HCT116 (cell line): Measurements from ENCODE around the gene FER. TPM values are rescaled to one million over a fixed set of nuclear protein-coding genes. Genes with fewer than 3 reads are reported as not detected.

Experiments used
- ATAC-seq: fragments of 200-7000 bp; cut with Tn5 transposase; 2 replicates; pipeline ENCODE4 v1.9.1; 2020; ENCODE audit warnings: mild to moderate bottlenecking, moderate library complexity
- BruUV-seq: library from RNA; stranded (reverse); fragments of 400-500 nt; replicated peaks from 2 replicates; lab custom pipeline; 2021; lab: Mats Ljungman, UMichigan
- CTCF ChIA-PET: fragments of 300-600 bp; sonication (Branson Sonifier 250); formaldehyde crosslinking; loops from one replicate; lab custom pipeline; 2021; ENCODE audit warnings: antibody characterized with exemption; lab: Charles Lee
- POLR2A ChIA-PET: fragments of 300-600, 350-600 bp; sonication (Branson Sonifier 250); formaldehyde crosslinking; loops from one replicate; lab custom pipeline; 2021; ENCODE audit warnings: antibody characterized with exemption; lab: Charles Lee
- RAD21 ChIA-PET, 2 experiments: fragments of 300-600 bp; sonication (Branson Sonifier 250); formaldehyde crosslinking; loops; one replicate each; lab custom pipeline; 2023; ENCODE audit warnings: low total read pairs in 2 of 2; ENCODE audit not compliant: uncharacterized antibody in 2 of 2, unreplicated experiment in 2 of 2, low non-redundant PET in 1 of 2; lab: Charles Lee
- DNase-seq: peaks from one replicate; pipeline ENCODE4 v3.0.0-alpha.2; 2010; ENCODE audit warnings: low read depth, low spot score
- H2AFZ ChIP-seq: fragments of 200-600 bp; shearing (Covaris generic), sonication (generic); 2 replicates; pipeline ENCODE4 v1.6.1; 2017; ENCODE audit warnings: low read depth, mixed run types, mixed read lengths, antibody characterized with exemption, low read length; ENCODE audit not compliant: poor library complexity, severe bottlenecking
- H3K27ac ChIP-seq: 2 replicates; pipeline ENCODE4 v1.5.1; 2012; ENCODE audit warnings: low read depth, low read length
- H3K27me3 ChIP-seq: fragments of 200-600 bp; sonication (generic); 2 replicates; pipeline ENCODE4 v1.6.1; 2016; ENCODE audit warnings: mixed run types, low read length, mixed read lengths; ENCODE audit not compliant: insufficient read depth
- H3K36me3 ChIP-seq, 2 experiments: fragments of 200-500 bp in 1 of 2; fragments of 200-600 bp in 1 of 2; sonication (Bioruptor generic) in 1 of 2; sonication (generic) in 1 of 2; 2 replicates each; pipeline versions ENCODE4 v1.5.1 to v1.6.1; 2014 to 2016; ENCODE audit warnings: low read length in 2 of 2, inconsistent platforms in 1 of 2, mixed read lengths in 1 of 2, mixed run types in 1 of 2; ENCODE audit not compliant: insufficient read depth in 2 of 2, control insufficient read depth in 1 of 2
- H3K4me1 ChIP-seq, 2 experiments: fragments of 200-600 bp in 1 of 2; sonication (generic) in 1 of 2; 2 replicates each; pipeline versions ENCODE4 v1.5.1 to v1.6.1; 2012 to 2017; ENCODE audit warnings: low read length in 2 of 2, inconsistent platforms in 1 of 2, mild to moderate bottlenecking in 1 of 2, mixed read lengths in 1 of 2, mixed run types in 1 of 2, moderate library complexity in 1 of 2; ENCODE audit not compliant: insufficient read depth in 2 of 2, control insufficient read depth in 1 of 2
- H3K4me2 ChIP-seq: fragments of 200-600 bp; sonication (generic); 2 replicates; pipeline ENCODE4 v1.6.1; 2017; ENCODE audit warnings: mixed run types, low read length, mixed read lengths
- H3K4me3 ChIP-seq, 2 experiments: fragments of 200-600 bp in 1 of 2; sonication (generic) in 1 of 2; replicated peaks in 1 of 2; 2 replicates each; pipeline ENCODE4 v1.5.1; 2011 to 2016; ENCODE audit warnings: low read length in 2 of 2, control low read depth in 1 of 2, low read depth in 1 of 2, mild to moderate bottlenecking in 1 of 2, mixed read lengths in 1 of 2, mixed run types in 1 of 2
- H3K79me2 ChIP-seq: fragments of 200-600 bp; sonication (generic); 2 replicates; pipeline ENCODE4 v1.6.1; 2017; ENCODE audit warnings: mild to moderate bottlenecking, mixed run types, low read length, moderate library complexity, mixed read lengths; ENCODE audit not compliant: insufficient read depth
- H3K9ac ChIP-seq: fragments of 200-600 bp; sonication (generic); 2 replicates; pipeline ENCODE4 v1.6.1; 2016; ENCODE audit warnings: low read length, mixed read lengths
- H3K9me2 ChIP-seq: fragments of 200-600 bp; sonication (generic), shearing (Covaris generic); 2 replicates; pipeline ENCODE4 v1.6.1; 2017; ENCODE audit warnings: mixed run types, mild to moderate bottlenecking, moderate library complexity; ENCODE audit not compliant: insufficient read depth
- H3K9me3 ChIP-seq, 2 experiments: fragments of 200-500 bp in 1 of 2; fragments of 200-600 bp in 1 of 2; sonication (Bioruptor generic) in 1 of 2; sonication (generic) in 1 of 2; 2 replicates each; pipeline ENCODE4 v1.6.1; 2014 to 2017; ENCODE audit warnings: low read length in 2 of 2, mixed read lengths in 2 of 2, inconsistent platforms in 1 of 2, low read depth in 1 of 2, mild to moderate bottlenecking in 1 of 2, mixed run types in 1 of 2, moderate library complexity in 1 of 2; ENCODE audit not compliant: control insufficient read depth in 1 of 2, insufficient read depth in 1 of 2
- H4K20me1 ChIP-seq: fragments of 200-600 bp; sonication (generic), shearing (Covaris generic); 2 replicates; pipeline ENCODE4 v1.6.1; 2017; ENCODE audit warnings: mixed run types, mild to moderate bottlenecking, moderate library complexity; ENCODE audit not compliant: insufficient read depth
- CBX3 ChIP-seq: IDR thresholded peaks from 2 replicates; pipeline ENCODE4 v1.6.1; 2012; ENCODE audit warnings: low read depth
- CEBPB ChIP-seq: IDR thresholded peaks from 2 replicates; pipeline ENCODE4 v1.6.1; 2012; ENCODE audit warnings: low read depth
- CTCF ChIP-seq, 3 experiments: fragments of 200-600 bp in 1 of 3; sonication (generic) in 1 of 3; IDR thresholded peaks in 2 of 3; conservative IDR thresholded peaks in 1 of 3; 2 replicates each; pipeline ENCODE4 v1.5.1; 2012 to 2017; ENCODE audit warnings: low read depth in 2 of 3, low read length in 2 of 3, antibody characterized with exemption in 1 of 3, borderline replicate concordance in 1 of 3, control low read depth in 1 of 3, mild to moderate bottlenecking in 1 of 3, mixed read lengths in 1 of 3, mixed run types in 1 of 3, moderate library complexity in 1 of 3; ENCODE audit not compliant: insufficient read depth in 1 of 3
- EGR1 ChIP-seq: IDR thresholded peaks from 2 replicates; pipeline ENCODE4 v1.6.1; 2012; ENCODE audit warnings: low read depth
- ELF1 ChIP-seq: IDR thresholded peaks from 2 replicates; pipeline ENCODE4 v1.6.1; 2012; ENCODE audit warnings: low read depth, borderline replicate concordance
- EZH2 ChIP-seq: fragments of 200-600 bp; sonication (generic); IDR thresholded peaks from 2 replicates; pipeline ENCODE4 v1.6.1; 2017; ENCODE audit warnings: antibody characterized with exemption, mixed run types
- EZH2phosphoT487 ChIP-seq: fragments of 200-600 bp; IDR thresholded peaks from 2 replicates; pipeline ENCODE4 v1.6.1; 2018; ENCODE audit warnings: antibody characterized with exemption, borderline replicate concordance
- FOSL1 ChIP-seq: IDR thresholded peaks from 2 replicates; pipeline ENCODE4 v1.6.1; 2012; ENCODE audit warnings: low read depth
- JUND ChIP-seq: IDR thresholded peaks from 2 replicates; pipeline ENCODE4 v1.6.1; 2012
- MAX ChIP-seq: IDR thresholded peaks from 2 replicates; pipeline ENCODE4 v1.6.1; 2012
- REST ChIP-seq: IDR thresholded peaks from 2 replicates; pipeline ENCODE4 v1.6.1; 2012; ENCODE audit warnings: low read depth
- SRF ChIP-seq: IDR thresholded peaks from 2 replicates; pipeline ENCODE4 v1.6.1; 2012; ENCODE audit warnings: low read depth
- YY1 ChIP-seq: IDR thresholded peaks from 2 replicates; pipeline ENCODE4 v1.6.1; 2011; ENCODE audit warnings: low read length, low read depth, moderate library complexity, mild to moderate bottlenecking; ENCODE audit not compliant: insufficient replicate concordance; ENCODE audit errors: extremely low read depth
- ZFX ChIP-seq: fragments of 450-650 bp; IDR thresholded peaks from 2 replicates; pipeline ENCODE4 v1.6.1; 2017
- ZNF274 ChIP-seq: fragments of 200-500 bp; sonication (Bioruptor generic); IDR thresholded peaks from 2 replicates; pipeline ENCODE4 v1.6.1; 2014; ENCODE audit warnings: mild to moderate bottlenecking, low read depth, low read length, inconsistent platforms
- intact Hi-C: fragments of 100-400 bp; cut with micrococcal nuclease; formaldehyde crosslinking; loops from 2 replicates; pipeline ENCODE4 v1.10.0; 2022
- total RNA-seq: library from RNA; stranded (reverse); gene quantifications from one replicate; pipeline ENCODE4 v1.2.1, GENCODE V29; 2021; ENCODE audit not compliant: unreplicated experiment

The FER gene
- total RNA-seq, 1 experiment from 2014 or later: 32.0 TPM

DNA sequence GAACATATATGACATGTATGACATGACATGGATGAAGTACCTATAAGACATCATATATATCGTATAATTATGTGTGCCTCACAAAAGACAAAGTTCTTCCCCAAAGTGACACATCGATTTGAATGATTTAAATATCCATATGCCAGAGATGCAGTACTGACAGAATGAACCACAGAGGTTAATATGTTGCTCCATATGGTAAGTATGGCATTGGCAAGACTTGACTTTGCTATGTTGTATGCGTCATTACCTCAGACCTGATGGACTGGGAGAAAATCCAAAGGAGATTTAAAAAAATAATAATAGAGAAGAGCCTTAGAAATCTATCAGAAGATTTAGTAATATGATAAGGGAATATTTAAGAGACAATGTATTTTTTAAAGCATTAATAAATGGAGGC, 398.9 kb downstream of the FER start:
- TF ChIP-seq ELF1 (no peak), JUND (no peak), YY1 (no peak), EZH2phosphoT487 (no peak), ZNF274 (no peak), EGR1 (no peak), EZH2 (no peak)
- H3K4me3 ChIP-seq: no peak overlapping the region
- CTCF ChIA-PET: no interaction called here
- H3K36me3 ChIP-seq: no peaks in the 10 kb centered on the region
- BruUV-seq: no TSS peak
- H3K4me2 ChIP-seq: no peak overlapping the region
- ATAC-seq (no peak), DNase-seq (no peak)
- no peaks in the 10 kb centered on the region for H3K4me1 ChIP-seq
- no peaks in the 10 kb centered on the region for H3K9me3 ChIP-seq
- RAD21 ChIA-PET: no interaction called here
- no peaks in the 10 kb centered on the region for H4K20me1 ChIP-seq
- no peaks in the 10 kb centered on the region for H3K27me3 ChIP-seq
- POLR2A ChIA-PET: no interaction called here
- H2AFZ ChIP-seq: no peak overlapping the region
- no peak overlapping the region for H3K27ac ChIP-seq
- H3K79me2 ChIP-seq: no peaks in the 10 kb centered on the region
- intact Hi-C loops: no loop called here
- H3K9ac ChIP-seq: no peak overlapping the region
- H3K9me2 ChIP-seq: no peaks in the 10 kb centered on the region

DNA sequence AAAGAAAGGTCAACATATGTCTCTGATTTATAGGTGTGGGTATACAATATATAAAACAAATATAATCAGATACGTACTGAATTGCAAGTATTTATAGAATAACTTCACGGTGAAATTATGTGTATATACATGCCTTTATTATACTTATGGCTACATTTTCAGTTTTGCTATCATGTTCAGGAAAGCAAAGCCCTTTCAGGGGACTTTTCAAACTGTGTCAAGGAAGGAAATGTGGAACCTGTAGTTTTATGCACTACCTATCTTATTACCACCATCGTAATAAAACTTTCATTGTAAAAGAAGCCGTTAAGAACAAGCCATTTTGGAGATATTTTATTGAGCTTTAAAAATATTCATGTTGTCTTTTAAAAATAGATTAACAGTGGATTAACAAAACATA, 404.9 kb downstream of the FER start:
- no peaks in the 10 kb centered on the region for H3K9me2 ChIP-seq
- H2AFZ ChIP-seq: no peak overlapping the region
- no peaks in the 10 kb centered on the region for H3K9me3 ChIP-seq
- CTCF ChIA-PET: no interaction called here
- BruUV-seq: no TSS peak
- H3K79me2 ChIP-seq: no peaks in the 10 kb centered on the region
- ATAC-seq: no peak
- H3K27ac ChIP-seq: no peak overlapping the region
- H3K27me3 ChIP-seq: no peaks in the 10 kb centered on the region
- intact Hi-C loops: no loop called here
- POLR2A ChIA-PET: no interaction called here
- no peak overlapping the region for H3K9ac ChIP-seq
- H3K4me3 ChIP-seq: no peak overlapping the region
- H3K4me1 ChIP-seq: no peaks in the 10 kb centered on the region
- RAD21 ChIA-PET: no interaction called here
- H4K20me1 ChIP-seq: no peaks in the 10 kb centered on the region
- TF ChIP-seq YY1 (no peak), EZH2 (no peak), CEBPB (no peak), JUND (no peak), FOSL1 (no peak), ZFX (no peak), SRF (no peak), REST (no peak), CTCF (IDR thresholded peaks at IDR 0.05 in 2 of 3, conservative IDR thresholded peaks at IDR 0.05 in 1 of 3; ENCODE audit: borderline replicate concordance in 1 of 3, insufficient read depth in 1 of 3, low read depth in 2 of 3, low read length in 2 of 3) (no peak), MAX (no peak), CBX3 (no peak)
- no peaks in the 10 kb centered on the region for H3K36me3 ChIP-seq
- H3K4me2 ChIP-seq: no peak overlapping the region
- DNase-seq: no peak
